NCI-H187 (cell line): ENCODE data around the gene GATAD2A.

Experiments used
- DNase-seq, 2 experiments: peaks; one replicate each; lab custom pipeline; 2025; lab: John Stamatoyannopoulos, UW

Gene GATAD2A

GRCh38 chr19:19422156-19422555 lies 16.7 kb downstream of the GATAD2A start:
- no peak for DNase-seq

GRCh38 chr19:19423322-19423721 lies 17.8 kb downstream of the GATAD2A start:
- DNase-seq = no peak

GRCh38 chr19:19425170-19425875 lies 19.8 kb downstream of the GATAD2A start:
- DNase-seq = no peak

- DNase-seq = no peak
These were observed 20.7 kb downstream of the GATAD2A start for GRCh38 chr19:19426216-19426615.

- DNase-seq = no peak
These were observed 21.3 kb downstream of the GATAD2A start for GRCh38 chr19:19426799-19427198.

- DNase-seq = no peak
These were observed 21.8 kb downstream of the GATAD2A start for GRCh38 chr19:19427302-19427701.

- DNase-seq = no peak
These were observed 22.5 kb downstream of the GATAD2A start for GRCh38 chr19:19427944-19428343.

GRCh38 chr19:19428746-19429145 lies 23.3 kb downstream of the GATAD2A start:
- no peak for DNase-seq

GRCh38 chr19:19429361-19429760 lies 23.9 kb downstream of the GATAD2A start:
- DNase-seq = no peak

GRCh38 chr19:19432732-19433131 lies 27.3 kb downstream of the GATAD2A start:
- DNase-seq = no peak

- no peak for DNase-seq
These were observed 28.3 kb downstream of the GATAD2A start for GRCh38 chr19:19433666-19434213.

- no peak for DNase-seq
These were observed 29.1 kb downstream of the GATAD2A start for GRCh38 chr19:19434483-19435045.

GRCh38 chr19:19436137-19436691 lies 30.7 kb downstream of the GATAD2A start:
- DNase-seq = no peak

- no peak for DNase-seq
These were observed 33.1 kb downstream of the GATAD2A start for GRCh38 chr19:19438366-19439175.

GRCh38 chr19:19439176-19439482 lies 33.7 kb downstream of the GATAD2A start:
- DNase-seq = no peak

- DNase-seq = no peak
These were observed 37.8 kb downstream of the GATAD2A start for GRCh38 chr19:19443283-19443682.

- DNase-seq = no peak
These were observed 38.6 kb downstream of the GATAD2A start for GRCh38 chr19:19443902-19444680.

- DNase-seq = no peak
These were observed 39.2 kb downstream of the GATAD2A start for GRCh38 chr19:19444681-19445155.

- no peak for DNase-seq
These were observed 39.8 kb downstream of the GATAD2A start for GRCh38 chr19:19445288-19445687.

- DNase-seq = no peak
These were observed 40.5 kb downstream of the GATAD2A start for GRCh38 chr19:19445911-19446361.

- DNase-seq = no peak
These were observed 41.4 kb downstream of the GATAD2A start for GRCh38 chr19:19446655-19447437.
